HepG2 (cell line): Measurements from ENCODE around the gene RPS6KA5. TPM values are rescaled to one million over a fixed set of nuclear protein-coding genes. Genes with fewer than 3 reads are reported as not detected.

Source experiments
- HCFC1 ChIP-seq: fragments of 150-350 bp; IDR thresholded peaks from 2 replicates; pipeline ENCODE4 v1.6.1; 2014; ENCODE audit warnings: low read depth, low read length
- KLF16 ChIP-seq, 2 experiments: sonication (generic) in 1 of 2; formaldehyde crosslinking in 1 of 2; IDR thresholded peaks; 2 replicates each; pipeline versions ENCODE4 v1.6.1 to v1.8.0; 2016 to 2023; ENCODE audit warnings: missing genetic modification reagents in 2 of 2, missing compliant biosample characterization in 1 of 2
- MEF2D ChIP-seq: sonication (generic); formaldehyde crosslinking; IDR thresholded peaks from 2 replicates; pipeline ENCODE4 v1.5.1; 2020; ENCODE audit warnings: mild to moderate bottlenecking, missing genetic modification reagents
- MTA1 ChIP-seq: sonication (generic); formaldehyde crosslinking; IDR thresholded peaks from 2 replicates; pipeline ENCODE4 v1.4.0; 2020; ENCODE audit warnings: missing genetic modification reagents, mild to moderate bottlenecking, borderline replicate concordance
- ZNF232 ChIP-seq: sonication (generic); formaldehyde crosslinking; IDR thresholded peaks from 2 replicates; pipeline ENCODE4 v1.4.0; 2020; ENCODE audit warnings: missing genetic modification reagents, borderline replicate concordance
- polyA plus RNA-seq, 8 experiments: library from polyadenylated mRNA; depleted of rRNA in 3 of 8; stranded (reverse) in 7 of 8; unstranded in 1 of 8; fragments of >200 nt; fragmentation: Illumina TruSeq in 4 of 8; extraction: Trizol in 4 of 8; gene quantifications; 2 replicates each; pipeline versions ENCODE4 v1.2.1 to v1.2.3, GENCODE V29; 2011 to 2016; ENCODE audit warnings: low read depth in 4 of 8, missing spikeins in 1 of 8, mixed read lengths in 1 of 8; ENCODE audit not compliant: insufficient read depth in 1 of 8
- total RNA-seq, 5 experiments: library from RNA; depleted of rRNA; stranded (reverse); fragments of >200 nt; fragmentation: Illumina TruSeq; extraction: Trizol; gene quantifications; 2 replicates each; pipeline ENCODE4 v1.2.3, GENCODE V29; 2016; ENCODE audit warnings: low read depth in 1 of 5
- TF ChIP-seq, protein P1 (sequence below): sonication (generic); formaldehyde crosslinking; IDR thresholded peaks from 2 replicates; pipeline ENCODE4 v1.4.0; 2020; ENCODE audit warnings: mild to moderate bottlenecking, missing genetic modification reagents

Gene RPS6KA5
- total and polyA plus RNA-seq, 2 of the 13 experiments (the other 11 are each of a cell fraction or from before 2014, with no cell fraction given): 0.50 to 0.58 TPM

DNA sequence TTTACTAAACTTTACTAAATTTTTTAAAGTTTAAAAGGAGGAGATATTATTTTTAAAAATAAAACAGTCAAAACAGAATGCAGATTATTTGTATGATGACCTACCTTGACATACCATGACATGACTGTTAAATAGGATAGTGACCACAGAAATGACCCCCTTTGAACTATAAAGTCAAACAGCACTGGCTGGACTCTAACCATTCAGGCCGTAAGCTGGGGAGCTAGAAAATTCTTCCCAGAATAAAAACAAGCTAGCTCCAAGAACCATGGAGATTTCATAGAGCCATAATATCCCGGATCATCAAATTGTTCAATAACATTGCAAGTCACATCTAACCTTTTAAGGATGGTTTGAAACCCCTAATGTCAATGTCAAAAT, 50.3 kb downstream of the RPS6KA5 start (continued):
- TF ChIP-seq, protein P1, sequence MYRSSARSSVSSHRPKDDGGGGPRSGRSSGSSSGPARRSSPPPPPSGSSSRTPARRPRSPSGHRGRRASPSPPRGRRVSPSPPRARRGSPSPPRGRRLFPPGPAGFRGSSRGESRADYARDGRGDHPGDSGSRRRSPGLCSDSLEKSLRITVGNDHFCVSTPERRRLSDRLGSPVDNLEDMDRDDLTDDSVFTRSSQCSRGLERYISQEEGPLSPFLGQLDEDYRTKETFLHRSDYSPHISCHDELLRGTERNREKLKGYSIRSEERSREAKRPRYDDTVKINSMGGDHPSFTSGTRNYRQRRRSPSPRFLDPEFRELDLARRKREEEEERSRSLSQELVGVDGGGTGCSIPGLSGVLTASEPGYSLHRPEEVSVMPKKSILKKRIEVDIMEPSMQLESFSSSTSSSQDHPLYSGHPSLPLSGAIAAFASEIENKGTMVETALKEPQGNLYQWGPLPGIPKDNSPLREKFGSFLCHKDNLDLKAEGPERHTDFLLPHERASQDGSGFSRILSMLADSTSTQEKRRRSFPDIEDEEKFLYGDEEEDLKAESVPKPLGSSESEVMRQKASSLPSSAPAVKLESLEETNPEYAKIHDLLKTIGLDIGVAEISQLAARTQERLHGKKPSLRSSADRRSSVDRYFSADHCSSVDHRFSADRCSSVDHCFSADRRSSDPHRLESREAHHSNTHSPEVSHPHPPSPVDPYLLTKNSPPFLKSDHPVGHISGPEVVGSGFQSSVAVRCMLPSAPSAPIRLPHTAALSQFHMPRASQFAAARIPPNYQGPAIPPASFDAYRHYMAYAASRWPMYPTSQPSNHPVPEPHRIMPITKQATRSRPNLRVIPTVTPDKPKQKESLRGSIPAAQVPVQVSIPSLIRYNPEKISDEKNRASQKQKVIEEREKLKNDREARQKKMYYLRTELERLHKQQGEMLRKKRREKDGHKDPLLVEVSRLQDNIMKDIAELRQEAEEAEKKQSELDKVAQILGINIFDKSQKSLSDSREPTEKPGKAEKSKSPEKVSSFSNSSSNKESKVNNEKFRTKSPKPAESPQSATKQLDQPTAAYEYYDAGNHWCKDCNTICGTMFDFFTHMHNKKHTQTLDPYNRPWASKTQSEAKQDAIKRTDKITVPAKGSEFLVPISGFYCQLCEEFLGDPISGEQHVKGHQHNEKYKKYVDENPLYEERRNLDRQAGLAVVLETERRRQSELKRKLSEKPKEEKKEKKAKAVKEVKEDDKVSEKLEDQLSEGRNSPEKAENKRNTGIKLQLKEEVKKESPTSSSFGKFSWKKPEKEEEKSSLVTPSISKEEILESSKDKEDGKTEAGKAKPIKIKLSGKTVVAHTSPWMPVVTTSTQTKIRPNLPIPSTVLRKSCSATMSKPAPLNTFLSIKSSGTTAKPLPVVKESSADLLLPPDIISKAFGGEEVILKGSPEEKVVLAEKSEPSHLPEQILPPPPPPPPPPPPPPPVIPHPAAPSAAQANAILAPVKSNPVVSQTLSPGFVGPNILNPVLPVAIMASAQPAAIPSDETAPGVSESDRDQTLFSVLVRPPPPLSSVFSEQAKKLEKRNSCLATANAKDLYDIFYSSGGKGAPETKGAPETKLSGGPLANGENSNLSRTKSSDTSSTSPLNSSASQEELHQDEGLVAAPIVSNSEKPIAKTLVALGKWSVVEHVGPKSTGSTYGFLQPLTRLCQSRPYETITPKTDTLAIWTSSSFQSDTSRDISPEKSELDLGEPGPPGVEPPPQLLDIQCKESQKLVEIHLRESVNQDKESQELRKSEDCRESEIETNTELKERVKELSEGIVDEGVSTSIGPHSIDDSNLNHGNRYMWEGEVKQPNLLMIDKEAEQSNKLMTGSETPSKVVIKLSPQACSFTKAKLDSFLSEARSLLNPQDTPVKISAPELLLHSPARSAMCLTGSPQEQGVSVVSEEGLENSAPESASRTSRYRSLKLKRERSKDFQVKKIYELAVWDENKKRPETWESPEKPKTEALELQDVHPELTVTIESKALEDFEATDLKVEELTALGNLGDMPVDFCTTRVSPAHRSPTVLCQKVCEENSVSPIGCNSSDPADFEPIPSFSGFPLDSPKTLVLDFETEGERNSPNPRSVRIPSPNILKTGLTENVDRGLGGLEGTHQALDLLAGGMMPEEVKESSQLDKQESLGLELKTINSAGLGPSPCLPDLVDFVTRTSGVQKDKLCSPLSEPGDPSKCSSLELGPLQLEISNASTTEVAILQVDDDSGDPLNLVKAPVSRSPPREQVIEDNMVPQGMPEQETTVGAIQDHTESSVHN (CRISPR knock-in tag): no peak
- TF ChIP-seq ZNF232 (no peak), KLF16 (CRISPR knock-in tag; IDR thresholded peaks at IDR 0.05) (no peak), MTA1 (CRISPR knock-in tag) (no peak), HCFC1 (no peak), MEF2D (CRISPR knock-in tag) (no peak)
